Activated CD4-positive, alpha-beta T cell treated with anti-CD3 and anti-CD28 coated beads, Interleukin-10, Interleukin-2, amounts not matched to agents 100 ng/mL and 50 ng/mL, durations not matched to agents 16 hours and 8 hours (primary cell): ENCODE measurements around the gene ABTB1.
"Not testable (repeated sequence)": the region's sequence is repeated elsewhere in the genome, so short reads cannot be mapped to it uniquely, and the experiment has no call there.

ENCODE experiments used
- DNase-seq: peaks from one replicate; pipeline ENCODE4 v3.0.0-alpha.2; 2020

Gene ABTB1

DNA sequence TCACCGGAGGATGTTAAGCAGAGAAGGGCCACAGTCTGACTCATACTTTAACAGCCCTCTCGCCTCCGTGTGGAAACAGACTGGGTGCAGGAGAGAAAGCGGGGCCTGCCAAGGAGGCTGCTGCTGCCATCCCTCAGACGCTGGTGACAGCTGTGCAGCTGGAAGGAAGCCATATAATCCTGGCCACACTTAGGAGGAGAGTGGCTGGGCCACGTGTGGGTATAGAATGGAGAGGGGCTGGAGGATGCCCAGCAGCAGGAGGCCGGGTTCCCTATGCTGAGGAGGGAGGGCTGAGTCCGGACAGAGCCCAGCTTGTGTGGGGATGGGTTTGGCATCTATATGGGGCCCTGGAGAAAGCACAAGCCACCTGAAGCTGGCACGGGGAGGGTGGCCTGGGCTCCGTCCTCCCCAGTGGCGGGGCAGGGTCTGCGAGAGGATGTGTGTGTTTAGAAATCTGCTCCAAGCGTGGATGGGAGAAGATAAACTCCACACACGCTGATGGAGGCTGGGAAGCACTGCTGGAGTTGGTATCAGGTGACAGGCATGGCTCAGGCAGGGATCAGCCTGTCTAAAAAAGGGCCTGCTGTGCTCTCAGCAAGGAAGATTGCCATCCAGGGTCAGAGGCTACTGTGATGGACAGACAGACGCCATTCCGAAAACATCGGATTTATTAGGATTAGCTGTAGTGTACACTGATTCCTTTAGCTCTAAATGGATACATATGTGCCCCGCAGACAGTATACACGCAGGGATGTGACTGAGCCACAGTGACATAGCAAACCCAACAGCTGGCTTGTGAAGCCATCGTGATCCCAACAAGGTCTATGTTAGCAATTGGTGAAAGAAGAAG lies 15.9 kb downstream of the ABTB1 start:
- DNase-seq, result no peak

DNA sequence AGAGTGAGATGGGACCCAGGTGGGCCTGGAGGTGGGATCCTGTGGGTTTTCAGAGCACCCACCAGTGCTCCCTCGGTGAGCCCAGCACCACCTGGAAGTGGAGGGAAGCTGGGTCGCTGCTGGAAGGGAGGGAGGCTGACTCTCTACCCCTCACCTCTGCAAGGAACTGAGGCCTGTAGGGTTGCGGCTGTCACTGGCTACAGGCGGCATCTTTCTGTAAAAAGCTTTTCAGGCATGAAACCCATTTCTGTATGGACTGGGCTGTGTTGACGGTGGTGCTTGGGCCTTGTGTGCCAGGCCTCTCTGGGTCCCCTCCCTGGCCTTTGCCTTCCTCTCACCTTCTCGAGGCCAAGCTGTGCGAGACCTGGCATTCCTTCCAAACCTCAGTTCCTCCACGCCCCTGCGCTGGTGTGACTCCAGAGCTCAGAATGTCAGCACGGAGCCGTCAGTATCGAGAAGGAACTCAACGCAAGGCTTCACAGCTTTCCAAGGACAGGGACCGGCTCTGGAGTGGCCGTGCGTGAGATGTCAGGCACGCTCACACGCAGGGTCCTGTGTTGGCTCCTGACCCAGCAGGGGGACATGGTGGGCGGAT lies 16.6 kb downstream of the ABTB1 start:
- no peak for DNase-seq

DNA sequence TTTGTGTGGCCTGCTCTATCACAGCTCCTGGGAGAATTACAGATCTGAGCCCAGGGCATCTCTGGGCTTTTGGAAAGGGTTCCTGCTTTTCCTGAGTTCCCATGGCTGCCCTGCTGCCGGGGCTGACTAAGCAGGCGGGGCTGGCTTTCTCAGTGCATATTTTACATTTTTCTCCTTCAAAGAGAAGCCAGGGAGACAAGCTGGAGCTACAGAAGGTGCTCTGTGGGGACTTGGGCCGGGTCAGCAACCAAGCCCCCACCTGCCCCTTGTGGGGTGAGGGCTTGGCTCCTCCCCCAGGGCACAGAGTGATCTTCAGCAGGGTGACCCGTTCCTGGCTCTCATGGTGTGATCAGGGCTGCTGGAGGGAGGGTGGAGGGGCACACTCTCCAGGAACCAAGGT lies 17.4 kb downstream of the ABTB1 start:
- no peak for DNase-seq

DNA sequence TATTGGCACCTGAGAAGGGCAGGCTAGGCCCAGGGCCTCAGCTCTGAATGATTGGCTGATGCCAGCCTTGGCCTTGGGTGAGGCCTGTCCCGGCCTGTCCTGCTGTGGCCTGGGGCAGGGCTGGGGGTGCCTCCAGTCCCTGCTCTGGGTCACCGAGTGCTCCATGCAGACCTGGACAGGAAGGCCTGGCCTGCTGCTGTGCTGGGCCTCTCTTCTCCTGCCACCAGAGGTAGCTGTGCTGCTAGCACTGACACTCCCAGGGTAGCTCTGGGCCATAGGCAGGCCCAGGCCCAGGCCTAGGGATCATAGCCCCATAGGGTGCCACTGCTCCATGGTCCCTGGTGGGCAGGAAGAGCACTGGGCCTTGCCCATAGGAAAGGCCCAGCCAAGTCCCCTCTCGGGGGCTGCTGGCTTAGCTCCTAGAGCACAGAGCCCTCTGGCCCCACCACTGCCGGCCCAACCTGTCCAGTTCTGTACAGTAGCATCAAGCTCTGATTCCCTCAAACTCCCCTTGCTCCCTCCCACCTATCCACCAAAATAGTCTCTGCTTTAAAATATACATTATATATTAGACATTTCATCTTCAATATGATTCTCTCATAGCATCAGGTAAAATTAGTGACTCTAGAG lies 18.2 kb downstream of the ABTB1 start:
- DNase-seq, result peak; percentile 16

DNA sequence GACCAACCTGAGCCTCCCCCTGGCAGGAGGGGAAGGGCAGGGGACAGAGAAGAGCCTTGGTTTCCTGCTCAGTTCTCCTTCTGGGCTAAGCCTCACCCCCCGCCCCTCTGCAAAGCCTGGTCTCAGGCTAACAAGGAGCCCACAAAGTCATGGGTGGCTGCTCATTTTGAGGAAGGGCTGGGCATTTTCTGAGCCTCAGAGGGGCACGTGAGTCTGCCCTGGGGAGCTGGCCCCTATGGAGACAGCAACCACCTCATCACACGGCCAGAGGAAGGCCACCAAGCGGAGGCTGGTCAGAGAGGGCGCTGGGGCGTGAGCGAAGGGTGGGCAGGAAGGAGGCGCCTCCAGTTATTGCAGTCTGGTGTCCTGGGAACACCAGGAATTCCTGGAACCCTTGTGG lies 18.7 kb downstream of the ABTB1 start:
- DNase-seq, result no peak

DNA sequence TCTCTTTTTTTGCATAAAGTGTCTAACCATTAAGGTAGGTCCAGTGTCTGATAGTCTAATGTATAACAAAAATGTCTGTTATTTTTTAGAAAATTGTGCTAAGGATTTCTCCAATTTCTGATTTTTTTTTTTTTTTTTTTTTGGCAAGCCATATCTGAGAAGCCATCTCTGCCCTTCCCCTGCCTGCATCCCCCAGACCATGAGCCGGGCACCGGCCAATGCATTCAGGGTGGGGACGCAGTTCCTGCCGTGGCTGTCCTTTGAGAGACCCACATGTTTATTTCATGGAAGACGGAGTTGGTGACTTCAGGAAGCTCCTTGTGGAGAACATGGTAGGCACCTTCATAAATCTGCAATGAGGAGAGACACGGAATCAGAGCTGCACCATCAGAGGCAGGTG lies 19.2 kb downstream of the ABTB1 start:
- DNase-seq, result no peak

DNA sequence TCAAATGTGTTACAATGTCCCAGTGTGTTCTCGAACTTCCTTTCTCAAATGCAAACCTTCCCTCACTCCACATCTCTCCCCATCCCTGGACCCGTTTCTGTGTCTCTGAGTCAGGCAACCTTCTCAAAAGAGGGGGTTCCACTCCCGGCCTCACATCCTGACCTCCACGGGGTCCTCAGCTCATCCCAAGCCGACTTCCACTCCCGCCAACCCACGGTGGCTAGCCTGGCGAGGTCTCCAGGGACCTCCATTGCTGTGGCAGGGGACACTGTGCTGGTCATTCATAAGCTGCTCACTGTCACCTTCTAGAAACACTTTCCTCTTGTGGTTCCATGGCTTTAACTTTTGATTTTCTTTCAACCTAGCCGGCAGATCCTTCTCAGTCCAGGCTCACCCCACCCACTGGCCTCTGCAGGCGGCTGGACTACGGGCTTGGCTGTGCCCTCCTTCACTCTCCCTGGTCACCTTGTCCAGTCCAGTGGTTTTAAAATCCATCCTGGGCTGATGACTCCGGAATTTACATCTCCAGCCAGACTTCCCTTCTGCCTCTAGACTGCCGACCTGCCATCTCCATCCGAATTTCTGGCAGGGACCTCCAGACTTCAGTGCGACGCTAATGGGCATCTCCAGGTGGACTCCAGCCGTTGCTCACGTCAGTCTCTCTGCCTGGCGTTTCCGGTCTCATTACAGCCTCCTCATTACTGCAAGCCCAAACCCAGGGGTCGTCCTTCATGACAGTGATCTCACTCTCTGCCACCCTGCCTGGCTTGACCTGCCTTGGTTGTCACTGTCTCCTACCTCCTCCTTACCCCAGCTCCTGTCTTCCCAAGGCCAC lies 20.0 kb downstream of the ABTB1 start:
- no peak for DNase-seq

DNA sequence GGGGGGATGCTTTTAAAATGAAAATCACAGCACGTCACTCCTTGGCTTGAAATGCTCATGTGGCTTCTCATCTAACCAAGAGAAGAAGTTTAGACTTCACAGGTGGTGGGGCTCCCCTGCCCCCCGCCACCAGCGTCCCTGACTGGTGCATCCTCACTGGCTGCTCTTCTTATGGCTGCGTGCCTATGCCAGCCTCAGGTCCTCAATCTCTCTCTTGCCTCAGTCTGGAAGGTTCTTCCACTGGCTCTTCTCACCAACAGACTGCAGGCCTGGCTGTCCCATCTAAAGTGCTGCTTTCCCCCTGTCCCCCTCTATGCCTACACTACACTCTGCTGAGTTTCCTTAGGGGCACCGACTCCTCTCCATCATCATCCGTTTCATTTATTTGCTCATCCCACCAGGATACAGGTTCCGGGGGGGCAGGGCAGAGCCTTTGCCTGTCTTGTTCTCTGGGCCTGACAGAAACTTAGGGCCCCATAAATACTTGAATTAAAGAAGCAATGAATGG lies 20.6 kb downstream of the ABTB1 start:
- no peak for DNase-seq

DNA sequence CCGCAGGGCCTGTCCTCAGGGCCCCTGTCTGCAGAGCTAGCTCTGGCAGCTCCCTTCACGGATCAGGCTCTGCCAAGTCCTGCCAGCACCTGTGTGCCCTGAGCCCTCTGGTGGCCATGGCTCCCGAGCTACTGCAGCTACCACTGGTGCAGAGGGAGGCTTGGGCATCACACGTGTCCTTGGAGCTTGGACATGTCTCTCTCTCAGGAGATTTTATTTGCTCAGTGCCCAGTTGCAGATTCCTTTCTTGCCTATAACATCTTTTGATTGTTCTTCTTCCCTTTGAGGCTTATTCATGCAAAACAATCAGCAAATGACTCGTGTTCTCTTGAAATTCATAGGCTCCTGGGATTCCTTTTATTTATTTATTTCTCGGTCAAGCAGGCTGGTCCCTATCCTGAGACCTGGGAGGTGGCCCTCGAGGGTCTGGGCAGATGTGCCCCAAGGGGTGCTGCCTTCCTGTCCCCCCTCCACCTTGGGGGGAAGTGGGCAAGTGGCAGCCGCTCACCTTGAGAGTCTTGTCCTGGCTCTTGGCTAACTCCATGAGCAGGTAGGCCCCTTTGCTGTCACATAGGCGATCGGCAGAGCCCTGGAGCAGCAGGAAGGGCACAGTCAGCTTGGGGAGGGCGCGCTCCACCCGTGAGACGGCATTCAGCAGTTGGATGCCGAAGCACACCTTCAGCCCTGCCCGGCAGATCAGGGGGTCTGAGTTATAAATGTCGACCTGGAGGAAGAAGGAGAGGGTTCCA lies 21.9 kb downstream of the ABTB1 start:
- DNase-seq, result peak; percentile 44

DNA sequence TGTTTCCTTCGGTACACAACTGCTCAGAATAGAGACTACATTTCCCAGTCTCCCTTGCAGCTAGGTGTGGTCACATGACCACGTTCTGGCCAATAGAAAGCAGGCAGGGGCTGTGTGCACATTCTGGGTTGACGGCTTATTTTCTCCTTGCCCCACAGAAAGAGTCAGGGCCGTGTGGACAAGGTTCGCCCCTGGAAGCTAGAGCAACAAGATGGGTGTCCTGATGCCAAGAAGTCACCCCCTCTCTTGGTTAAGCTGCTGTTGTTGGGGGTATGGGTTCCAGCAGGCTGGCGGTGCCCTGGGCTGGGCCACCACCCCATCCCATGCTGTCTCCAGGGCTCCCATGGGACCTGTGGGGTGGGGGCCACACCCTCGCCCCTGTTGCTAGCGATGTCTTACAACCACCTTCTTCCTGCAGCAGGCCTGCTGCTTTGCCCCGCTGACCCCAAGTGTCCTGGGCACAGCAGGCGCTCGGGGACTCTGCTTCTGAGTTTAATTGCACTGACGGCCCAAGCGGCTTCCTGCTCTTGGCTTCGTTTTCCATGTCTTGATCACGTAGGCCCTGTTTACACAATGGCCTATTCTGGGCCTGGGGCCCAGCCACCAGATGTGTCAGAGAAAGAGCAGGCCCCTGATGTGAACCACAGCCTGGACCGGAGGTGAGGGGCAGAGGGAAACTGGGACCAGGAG lies 24.9 kb downstream of the ABTB1 start:
- DNase-seq, result peak; percentile 78

DNA sequence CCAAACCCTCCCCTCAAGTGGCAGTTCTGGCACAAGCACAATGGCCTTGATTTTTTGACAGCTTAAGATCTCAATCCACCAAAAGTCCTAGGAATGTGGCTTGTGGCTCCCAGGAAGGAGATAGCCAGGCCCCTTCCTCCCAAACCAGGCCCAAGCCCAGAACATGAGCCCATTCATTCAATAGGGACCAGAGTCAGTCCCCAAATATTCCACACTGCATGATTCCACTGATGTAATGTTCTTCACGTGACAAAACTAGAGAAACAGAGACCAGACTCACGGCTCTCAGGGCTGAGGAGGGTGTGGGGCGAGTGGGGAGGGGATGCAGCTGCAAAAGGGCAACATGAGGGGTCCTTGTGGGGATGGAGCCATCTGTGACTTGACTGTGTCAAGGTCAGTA lies 25.5 kb downstream of the ABTB1 start:
- DNase-seq, result no peak

DNA sequence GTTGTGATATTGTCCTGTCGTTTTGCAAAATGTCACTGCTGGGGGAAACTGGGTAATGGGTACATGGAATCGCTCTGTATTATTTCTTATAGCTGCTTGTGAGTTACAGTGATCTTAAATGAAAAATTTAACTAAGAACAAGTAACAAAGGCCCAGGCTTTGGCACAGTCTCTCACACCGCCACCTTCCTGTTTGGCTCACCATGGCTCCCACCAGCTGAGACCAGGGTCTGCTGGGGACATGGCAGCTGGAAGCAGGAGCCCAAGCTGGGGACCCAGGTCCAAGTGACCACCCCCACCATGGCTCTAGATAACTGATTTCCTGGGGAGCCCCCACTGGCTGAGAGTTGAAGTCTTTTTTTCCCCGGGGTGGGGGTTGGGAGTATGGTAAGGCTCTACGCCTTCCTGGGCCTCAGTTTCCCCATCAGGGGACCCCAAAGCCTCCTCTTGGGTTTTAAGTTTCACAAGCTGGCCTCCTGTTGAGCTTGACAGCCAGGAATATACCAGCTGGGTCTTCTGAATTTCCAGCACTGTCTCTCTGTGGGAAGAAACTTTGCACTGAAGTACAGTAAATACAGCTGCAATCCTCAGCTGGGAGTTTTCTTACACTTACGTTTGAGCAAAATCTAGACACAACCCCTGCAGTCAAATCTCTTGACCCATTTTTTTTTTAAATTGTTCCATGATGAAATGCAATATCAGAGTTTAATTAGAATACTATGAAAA lies 26.1 kb downstream of the ABTB1 start:
- DNase-seq, result no peak

DNA sequence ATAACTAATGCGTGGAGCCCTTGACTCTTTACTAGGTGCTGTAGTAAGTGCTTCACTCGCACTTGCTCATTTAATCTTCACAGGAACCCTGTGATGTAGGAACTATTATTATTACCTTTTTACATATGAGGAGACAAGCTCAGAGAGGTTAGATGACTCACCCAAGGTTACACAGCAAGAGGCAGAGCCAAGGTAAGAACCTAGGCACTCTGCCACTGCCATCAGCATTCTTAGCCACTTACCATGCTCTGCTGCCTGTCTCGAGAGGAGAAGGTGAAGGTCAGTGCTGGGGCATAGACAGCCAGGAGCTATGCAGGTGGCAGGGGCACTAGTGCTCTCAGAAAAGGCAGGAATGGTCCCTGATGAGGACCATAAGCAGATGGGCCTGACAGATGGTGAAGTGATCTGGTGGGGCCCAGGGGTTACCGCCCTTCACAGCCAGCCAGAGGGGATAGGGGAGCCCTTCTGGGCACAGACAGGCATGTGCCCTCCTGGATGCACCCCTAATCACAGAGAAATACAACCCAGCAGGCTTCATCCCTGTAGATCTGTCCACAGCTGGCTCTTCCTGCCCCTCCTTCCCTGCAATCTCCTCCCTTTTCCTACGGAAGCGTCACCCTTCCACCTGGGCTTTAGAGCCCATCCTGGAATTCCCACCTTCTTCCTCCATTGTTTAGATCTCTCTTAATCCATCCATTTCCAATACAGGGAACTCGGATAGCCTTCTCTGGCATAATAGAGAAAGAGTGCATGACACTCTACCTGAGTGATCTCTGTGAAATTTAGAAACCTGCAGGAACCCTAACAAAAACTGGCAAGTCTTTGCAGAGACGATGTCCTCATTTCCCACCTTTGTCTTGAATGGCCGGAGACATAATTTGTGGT lies 26.9 kb downstream of the ABTB1 start:
- no peak for DNase-seq

DNA sequence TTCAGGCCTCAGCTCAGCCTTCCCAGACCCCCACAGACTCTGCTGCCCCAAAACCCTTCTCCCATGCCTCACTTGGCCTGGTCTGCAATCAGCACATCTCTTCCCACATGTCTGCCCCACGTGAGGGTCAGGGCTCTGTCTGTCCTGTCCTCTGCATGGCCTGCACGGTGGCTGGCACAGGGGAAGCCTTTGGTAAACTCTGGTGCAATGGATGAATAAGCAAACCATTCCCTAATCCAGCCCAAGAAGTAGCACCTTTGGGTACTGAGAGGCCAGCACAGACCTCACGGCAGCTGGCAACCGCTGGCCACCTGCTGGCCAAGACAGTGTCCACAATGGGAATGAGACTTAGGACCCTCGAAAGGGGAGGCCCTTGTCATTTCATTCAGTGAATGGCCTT lies 27.7 kb downstream of the ABTB1 start:
- DNase-seq, result no peak

DNA sequence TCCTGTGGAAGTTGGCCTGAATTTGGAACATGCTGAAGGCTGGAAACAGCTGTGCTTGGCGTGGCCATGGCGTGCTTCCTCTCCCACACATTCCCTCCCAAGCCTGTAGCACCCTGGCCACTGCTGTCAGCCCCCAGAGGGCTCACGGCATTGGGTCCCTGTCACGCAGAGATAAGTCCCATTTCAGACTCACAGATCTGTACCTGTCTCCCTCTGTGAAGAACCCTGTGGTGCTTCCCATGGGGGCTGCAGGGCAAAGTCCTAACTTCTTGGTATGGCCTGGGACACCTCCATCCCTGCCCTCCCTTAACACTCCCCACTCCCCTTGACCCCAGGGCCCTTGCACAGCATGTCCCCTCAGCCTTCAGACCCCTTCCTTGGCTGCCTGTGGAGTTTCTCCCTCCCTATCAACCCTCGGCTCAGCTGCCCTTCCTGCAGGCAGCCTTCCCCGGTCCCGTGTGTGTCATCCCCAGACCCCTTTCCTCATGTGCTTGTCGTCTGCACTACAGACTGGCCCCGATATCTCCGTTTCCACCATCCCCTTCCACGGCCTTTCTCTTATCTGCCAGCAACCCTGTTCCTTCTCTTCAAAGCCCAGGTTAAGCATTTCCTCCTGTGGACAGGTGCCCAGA lies 28.6 kb downstream of the ABTB1 start:
- DNase-seq, result no peak

DNA sequence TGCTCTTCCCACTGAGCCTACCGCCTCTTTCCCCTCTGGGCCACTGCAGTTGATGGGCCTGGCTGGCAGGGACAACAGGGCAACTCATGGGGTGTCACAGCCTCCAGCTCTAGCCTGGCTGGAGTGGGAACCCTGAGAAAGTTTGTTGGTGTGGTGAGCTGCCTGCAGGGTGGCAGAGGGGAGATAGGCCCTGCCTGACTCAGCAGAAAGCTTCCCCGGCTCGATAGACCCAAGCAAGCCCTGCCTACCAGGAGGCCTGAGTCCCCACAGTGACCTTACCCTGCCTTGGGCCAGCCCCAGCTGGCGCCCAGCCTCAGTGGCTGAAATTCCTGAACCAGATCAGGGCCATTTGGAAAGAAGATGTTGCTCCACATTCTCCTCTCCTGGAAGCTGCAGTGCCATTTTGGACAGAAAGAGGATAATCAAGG lies 29.4 kb downstream of the ABTB1 start:
- DNase-seq, result no peak

DNA sequence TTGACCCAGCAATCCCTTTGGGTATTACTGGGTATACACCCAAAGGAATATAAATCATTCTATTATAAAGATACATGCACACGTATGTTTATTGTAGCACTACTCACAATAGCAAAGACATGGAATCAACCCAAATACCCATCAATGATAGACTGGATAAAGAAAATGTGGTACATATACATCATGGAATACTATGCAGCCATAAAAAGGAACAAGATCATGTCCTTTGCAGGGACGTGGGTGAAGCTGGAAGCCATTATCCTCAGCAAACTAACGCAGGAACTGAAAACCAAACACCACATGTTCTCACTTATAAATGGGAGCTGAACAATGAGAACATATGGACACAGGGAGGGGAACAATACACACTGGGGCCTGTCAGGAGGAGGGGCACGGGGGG lies 32.1 kb downstream of the ABTB1 start:
- DNase-seq, result not testable (repeated sequence)

DNA sequence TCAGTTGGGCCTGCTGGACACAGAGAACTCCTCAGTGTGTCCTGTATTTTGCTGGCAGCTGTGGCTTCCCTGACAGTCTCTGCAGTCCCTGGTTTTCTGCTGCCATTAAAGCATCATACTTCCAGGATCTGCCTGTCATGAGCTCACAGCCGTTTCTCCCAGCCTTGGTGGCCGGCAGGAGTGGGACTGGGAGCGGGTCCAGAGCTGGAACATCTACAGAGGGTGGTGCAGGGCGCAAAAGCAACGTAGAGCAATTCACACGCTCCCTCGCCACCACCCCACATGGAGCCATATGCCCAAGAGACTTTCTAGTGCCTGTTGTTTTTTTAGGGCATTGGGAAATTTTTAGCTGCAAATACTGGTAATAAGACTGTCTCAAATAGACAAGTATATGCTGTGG lies 33.6 kb downstream of the ABTB1 start:
- no peak for DNase-seq

DNA sequence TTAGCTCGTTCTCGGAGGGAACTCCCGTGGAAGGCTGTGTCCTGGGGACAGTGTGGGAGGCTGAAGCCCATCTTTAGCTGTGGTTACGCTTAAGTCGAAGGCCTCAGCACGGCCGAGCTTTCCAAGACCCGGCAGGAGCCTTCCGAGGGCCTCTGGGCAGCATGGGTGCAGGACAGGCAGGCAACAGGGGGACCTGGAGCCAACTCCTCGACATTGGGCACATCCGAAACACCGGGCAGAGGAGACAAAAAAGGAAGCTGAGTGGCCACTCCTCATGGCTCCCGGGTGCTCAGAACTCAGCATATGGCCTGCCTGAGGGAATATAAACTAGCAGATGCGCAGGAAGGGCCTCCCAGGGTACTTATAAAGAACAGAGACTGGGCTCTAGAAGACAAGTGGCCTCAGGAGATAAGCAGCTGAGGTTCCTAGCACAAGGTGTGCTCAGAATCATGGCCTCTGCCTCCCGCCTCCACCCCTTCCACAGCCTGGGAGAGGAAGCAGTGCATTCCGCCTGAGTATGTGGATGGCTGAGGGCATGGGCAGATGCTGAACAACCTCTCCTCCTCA lies 34.1 kb downstream of the ABTB1 start:
- DNase-seq, result no peak
